Kidney (tissue), 22 donors: ENCODE data around the gene PRRT1. TPM values are rescaled to one million over a fixed set of nuclear protein-coding genes. Genes with fewer than 3 reads are reported as not detected.

ENCODE experiments used
- DNase-seq, 5 donors: peaks; one replicate each; pipeline ENCODE4 v3.0.0-alpha.2; 2013 to 2020
- FAIRE-seq: peaks from 2 replicates; lab custom pipeline; 2012; peaks lifted over from hg19 to GRCh38; lab: Jason Lieb, UNC
- H3K27ac ChIP-seq, 2 donors: one replicate each; pipeline ENCODE4 v1.7.0; 2013; ENCODE audit warnings: low read depth in 2 of 2, low read length in 2 of 2, inconsistent platforms in 1 of 2
- H3K27me3 ChIP-seq: one replicate; pipeline ENCODE4 v1.7.1; 2013; ENCODE audit warnings: low read length, inconsistent platforms; ENCODE audit not compliant: control insufficient read depth, insufficient read depth
- H3K36me3 ChIP-seq, 3 donors: one replicate each; pipeline versions ENCODE4 v1.7.0 to v1.7.1; 2013; ENCODE audit warnings: low read length in 3 of 3, control low read depth in 1 of 3, inconsistent platforms in 1 of 3; ENCODE audit not compliant: insufficient read depth in 3 of 3, control insufficient read depth in 2 of 3
- H3K4me1 ChIP-seq, 3 donors: one replicate each; pipeline versions ENCODE4 v1.7.0 to v1.7.1; 2013; ENCODE audit warnings: low read length in 3 of 3, inconsistent platforms in 1 of 3, low read depth in 1 of 3; ENCODE audit not compliant: control insufficient read depth in 2 of 3, insufficient read depth in 2 of 3
- H3K4me3 ChIP-seq, 3 donors: one replicate each; pipeline versions ENCODE4 v1.7.0 to v1.8.1; 2013; ENCODE audit warnings: low read length in 3 of 3, control low read depth in 1 of 3, inconsistent platforms in 1 of 3
- H3K9ac ChIP-seq, 3 donors: one replicate each; pipeline versions ENCODE4 v1.7.0 to v1.7.1; 2013; ENCODE audit warnings: low read length in 3 of 3, control low read depth in 1 of 3, inconsistent platforms in 1 of 3
- H3K9me3 ChIP-seq, 3 donors: one replicate each; pipeline versions ENCODE4 v1.7.0 to v1.7.1; 2013; ENCODE audit warnings: low read length in 3 of 3, control low read depth in 1 of 3, inconsistent platforms in 1 of 3; ENCODE audit not compliant: control insufficient read depth in 2 of 3, insufficient read depth in 1 of 3
- intact Hi-C: fragments of 100-400 bp; cut with DNase I; formaldehyde crosslinking; loops from one replicate; pipeline ENCODE4 v1.11.1; 2022
- long read RNA-seq, 10 donors: library from polyadenylated mRNA in 1 of 10; unstranded in 1 of 10; transcript quantifications; one replicate each; pipeline ENCODE4 v2.0.0 and lab custom pipeline, GENCODE V29; 2021 to 2026
- polyA plus RNA-seq: library from polyadenylated mRNA; stranded (reverse); fragments of 350-450 nt; fragmentation: Illumina TruSeq; extraction: RNeasy Lipid Tissue Mini Kit (QIAGEN cat#74804); gene quantifications from one replicate; pipeline ENCODE4 v1.2.3, GENCODE V29; 2014; ENCODE audit warnings: low read depth, low replicate concordance; ENCODE audit not compliant: insufficient read depth
- total RNA-seq: library from RNA; stranded (reverse); fragmentation: NEBNext Ultra II Directional; extraction: Animal tissue kit (Norgen Biotek cat#: 25700); gene quantifications from one replicate; pipeline ENCODE4 v1.2.1, GENCODE V29; 2021
- TF ChIP-seq, protein P1 (sequence below): IDR thresholded peaks from 3 replicates; pipeline ENCODE4 v1.5.1; 2012; ENCODE audit warnings: mild to moderate bottlenecking, moderate library complexity, borderline replicate concordance; ENCODE audit not compliant: insufficient read depth; ENCODE audit errors: extremely low read depth
- donor health status: control.
- donor health status: control.
- donor health status: control.
- donor health status: control.
- donor health status: control.
- donor health status: DM: yes; HTN: yes; CAD: no.
- donor health status: Normal renal cell carcinoma (clear cell type).

PRRT1 gene
- total RNA-seq, result 2.4 TPM
- 4.0 TPM for polyA plus RNA-seq
- long read RNA-seq, donor 1, result 0 reads
- long read RNA-seq, donor 2, result 0 reads
- long read RNA-seq, donor 3, partial matches to known transcripts, result 15 of 16 reads
- long read RNA-seq, donor 3, other reads (novel, unspliced or antisense), result 0 of 16 reads
- long read RNA-seq, donor 4, partial matches to known transcripts, result 40 of 41 reads
- long read RNA-seq, donor 4, other reads (novel, unspliced or antisense), result 0 of 41 reads
- long read RNA-seq, donor 5, result 0 reads
- long read RNA-seq, donor 6, result 0 reads
- long read RNA-seq, donor 7, result 0 reads
- long read RNA-seq, donor 8, partial matches to known transcripts, result 0 of 2 reads
- long read RNA-seq, donor 8, other reads (novel, unspliced or antisense), result 0 of 2 reads
- long read RNA-seq, donor 9, result 0 reads
- long read RNA-seq, donor 10, result 0 reads

- TF ChIP-seq, protein P1, sequence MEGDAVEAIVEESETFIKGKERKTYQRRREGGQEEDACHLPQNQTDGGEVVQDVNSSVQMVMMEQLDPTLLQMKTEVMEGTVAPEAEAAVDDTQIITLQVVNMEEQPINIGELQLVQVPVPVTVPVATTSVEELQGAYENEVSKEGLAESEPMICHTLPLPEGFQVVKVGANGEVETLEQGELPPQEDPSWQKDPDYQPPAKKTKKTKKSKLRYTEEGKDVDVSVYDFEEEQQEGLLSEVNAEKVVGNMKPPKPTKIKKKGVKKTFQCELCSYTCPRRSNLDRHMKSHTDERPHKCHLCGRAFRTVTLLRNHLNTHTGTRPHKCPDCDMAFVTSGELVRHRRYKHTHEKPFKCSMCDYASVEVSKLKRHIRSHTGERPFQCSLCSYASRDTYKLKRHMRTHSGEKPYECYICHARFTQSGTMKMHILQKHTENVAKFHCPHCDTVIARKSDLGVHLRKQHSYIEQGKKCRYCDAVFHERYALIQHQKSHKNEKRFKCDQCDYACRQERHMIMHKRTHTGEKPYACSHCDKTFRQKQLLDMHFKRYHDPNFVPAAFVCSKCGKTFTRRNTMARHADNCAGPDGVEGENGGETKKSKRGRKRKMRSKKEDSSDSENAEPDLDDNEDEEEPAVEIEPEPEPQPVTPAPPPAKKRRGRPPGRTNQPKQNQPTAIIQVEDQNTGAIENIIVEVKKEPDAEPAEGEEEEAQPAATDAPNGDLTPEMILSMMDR, result no peak
- Histone ChIP-seq H3K9me3 (no peaks in the 10 kb centered on the region), H3K4me1 (peaks cover 4 to 20% (median 13%) of the 10 kb centered on the region in 3 donors), H3K9ac (peak within 1 kb of the TSS in 2 of 3 donors; percentile 37 to 82), H3K4me3 (peak within 1 kb of the TSS; percentile 36 to 99 (median 96)), H3K36me3 (peaks cover 0 to 13% (median 4%) of the 10 kb centered on the region in 3 donors), H3K27ac (no peak within 1 kb of the TSS), H3K27me3 (no peaks in the 10 kb centered on the region)
- peak in 3 of 5 donors; percentile 37 to 76 (median 46) for DNase-seq
- FAIRE-seq, result no peak
- intact Hi-C loops, result no loop called here
These were observed at the start of gene PRRT1 for GRCh38 chr6:32151863-32152768. Gene PRRT1, minus strand, starts transcription at chr6:32151939. Its CDS starts 112 bp downstream, at chr6:32151827.

DNA sequence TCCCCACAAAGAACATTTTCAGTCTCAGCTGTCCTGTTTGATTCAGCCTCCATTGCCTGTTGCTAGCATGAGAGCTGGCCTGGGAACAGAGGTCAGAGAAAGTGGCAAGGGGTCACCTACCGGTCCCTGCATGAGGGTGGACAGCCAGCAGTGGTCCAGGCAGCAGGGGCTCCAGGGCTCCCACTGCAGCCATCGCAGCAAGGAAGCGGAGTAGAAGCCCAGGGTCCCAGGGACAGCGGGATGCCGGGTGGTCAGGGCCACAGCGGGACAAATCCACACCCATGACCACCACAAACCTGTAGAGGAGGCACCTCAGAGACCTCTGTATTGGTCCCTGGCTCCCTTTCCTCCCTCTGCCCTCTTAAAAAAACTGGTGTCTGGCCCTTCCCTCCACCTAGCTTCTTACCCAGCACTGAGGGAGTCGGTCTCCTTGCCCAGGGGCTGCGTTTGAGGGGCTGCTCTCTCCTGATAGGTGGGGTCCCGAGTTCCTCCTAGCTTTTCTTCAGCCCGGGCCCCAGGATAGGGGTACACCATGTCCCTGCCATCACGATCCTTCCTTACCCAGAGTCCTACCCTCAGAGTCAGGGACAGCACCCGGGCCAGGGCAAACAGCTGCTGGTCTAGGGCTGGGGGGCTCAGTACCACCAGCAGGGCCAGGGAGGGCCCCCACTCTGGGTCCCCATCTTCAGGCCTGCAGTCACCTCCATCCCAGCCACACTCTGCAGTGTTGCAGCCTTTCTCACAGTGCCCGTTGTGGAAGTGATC, 49.2 kb upstream of the PRRT1 start:
- H3K9ac ChIP-seq, result no peak overlapping the region
- no peak overlapping the region for H3K27ac ChIP-seq
- no peaks in the 10 kb centered on the region for H3K36me3 ChIP-seq
- TF ChIP-seq, protein P1, result no peak
- no peak overlapping the region for H3K4me3 ChIP-seq
- no peaks in the 10 kb centered on the region for H3K9me3 ChIP-seq
- H3K4me1 ChIP-seq, result peaks cover 0 to 10% (median 10%) of the 10 kb centered on the region in 3 donors
- DNase-seq (peak in 2 of 5 donors; percentile 36 to 43), FAIRE-seq (no peak)
- intact Hi-C loops, result no loop called here
- no peaks in the 10 kb centered on the region for H3K27me3 ChIP-seq

DNA sequence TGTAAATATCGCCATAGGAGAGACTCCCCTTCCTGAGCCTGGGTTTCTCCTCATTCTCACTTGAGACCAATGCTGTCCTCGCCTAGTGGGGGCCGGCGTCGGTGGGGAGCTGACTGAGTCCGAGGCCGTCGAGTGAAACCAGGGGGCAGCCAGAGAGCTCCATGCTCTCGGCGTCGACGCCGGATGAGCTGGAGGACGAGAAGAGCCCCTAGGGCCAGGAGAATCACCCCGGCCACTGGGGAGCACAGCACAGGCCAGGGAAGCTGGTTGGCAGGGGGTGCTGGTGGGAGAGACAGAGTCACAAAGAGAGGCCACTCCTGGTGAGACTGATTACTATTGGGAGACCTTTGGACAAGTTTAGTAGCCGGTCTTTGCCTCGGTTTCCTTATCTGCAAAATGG, 47.1 kb upstream of the PRRT1 start:
- H3K4me1 ChIP-seq, result peaks cover 0 to 16% (median 14%) of the 10 kb centered on the region in 3 donors
- no peaks in the 10 kb centered on the region for H3K36me3 ChIP-seq
- H3K4me3 ChIP-seq, result no peak overlapping the region
- H3K27me3 ChIP-seq, result no peaks in the 10 kb centered on the region
- no peak overlapping the region for H3K27ac ChIP-seq
- H3K9ac ChIP-seq, result no peak overlapping the region
- FAIRE-seq (no peak), DNase-seq (peak in 2 of 5 donors; percentile 48 to 74)
- intact Hi-C loops, result no loop called here
- no peaks in the 10 kb centered on the region for H3K9me3 ChIP-seq
- TF ChIP-seq, protein P1, result no peak
